Activated CD4-positive, alpha-beta memory T cell treated with anti-CD3 and anti-CD28 coated beads, Interleukin-2, amount 10 ng/mL, durations not matched to agents 7 days and 5 days (primary cell): Measurements from ENCODE around the gene STX8. TPM values are rescaled to one million over a fixed set of nuclear protein-coding genes. Genes with fewer than 3 reads are reported as not detected.
A peak's percentile ranks its signal among the peaks of the same experiment; 100 is the strongest.
"Not testable (repeated sequence)": the region's sequence is repeated elsewhere in the genome, so short reads cannot be mapped to it uniquely, and the experiment has no call there.

Experiments
- CTCF ChIA-PET: fragments of 350-600 bp; sonication (Branson Sonifier 250); formaldehyde crosslinking; loops from one replicate; lab custom pipeline; 2021; ENCODE audit warnings: antibody characterized with exemption, inconsistent platforms; lab: Charles Lee
- POLR2A ChIA-PET: fragments of 350-600 bp; sonication (Branson Sonifier 250); formaldehyde crosslinking; loops from one replicate; lab custom pipeline; 2021; ENCODE audit warnings: antibody characterized with exemption; lab: Charles Lee
- DNase-seq: peaks from one replicate; pipeline ENCODE4 v3.0.0-alpha.2; 2020
- H3K27ac Mint-ChIP-seq: one replicate; pipeline ENCODE4 v1.8.0; 2021; ENCODE audit warnings: mild to moderate bottlenecking, mixed read lengths
- H3K27me3 Mint-ChIP-seq: one replicate; pipeline ENCODE4 v1.8.0; 2021; ENCODE audit warnings: mixed read lengths
- H3K36me3 Mint-ChIP-seq: one replicate; pipeline ENCODE4 v1.8.0; 2021; ENCODE audit warnings: low read depth, mixed read lengths
- H3K4me1 Mint-ChIP-seq: one replicate; pipeline ENCODE4 v1.8.0; 2021; ENCODE audit warnings: mixed read lengths
- H3K4me3 Mint-ChIP-seq: one replicate; pipeline ENCODE4 v1.8.0; 2021; ENCODE audit warnings: mild to moderate bottlenecking, mixed read lengths
- H3K9me3 Mint-ChIP-seq: one replicate; pipeline ENCODE4 v1.8.0; 2021; ENCODE audit warnings: mixed read lengths
- total RNA-seq, 2 experiments: library from RNA; stranded (reverse); gene quantifications; one replicate each; pipeline ENCODE4 v1.2.3, GENCODE V29; 2021

The STX8 gene
- total RNA-seq, 2 experiments from 2014 or later: 76.6 to 76.7 TPM

DNA sequence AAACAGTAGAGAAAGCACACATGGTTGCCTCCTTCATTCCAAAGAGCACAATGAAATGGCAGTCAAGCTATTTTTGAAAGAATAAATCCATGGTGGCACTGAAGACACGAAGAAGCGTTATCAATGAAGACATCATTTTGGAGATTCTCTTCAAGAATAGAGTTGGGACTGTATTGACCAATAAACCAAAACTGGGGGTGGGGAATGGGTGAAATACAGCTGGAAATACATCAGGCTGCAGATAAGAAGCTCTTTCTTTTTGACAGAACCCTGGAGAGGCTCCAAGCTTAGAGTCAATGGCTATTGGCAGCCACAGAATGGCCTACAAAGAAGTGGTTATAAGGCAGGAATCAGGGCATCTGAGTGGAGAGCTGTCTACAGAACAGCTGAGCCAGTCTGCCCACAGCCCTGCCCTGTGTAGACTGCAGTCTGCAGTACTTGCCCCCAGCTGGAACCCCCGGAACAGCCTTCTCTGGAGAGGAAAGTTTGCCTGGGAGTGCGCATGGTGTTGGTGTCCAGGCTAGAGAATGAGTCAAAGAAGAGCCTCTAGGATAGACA, 100.4 kb downstream of the STX8 start:
- CTCF ChIA-PET: no interaction called here
- Mint-ChIP-seq H3K4me1 (peaks cover 15% of the 10 kb centered on the region), H3K4me3 (no peak overlapping the region), H3K27me3 (no peaks in the 10 kb centered on the region), H3K36me3 (peaks cover 9% of the 10 kb centered on the region), H3K27ac (no peak overlapping the region), H3K9me3 (no peaks in the 10 kb centered on the region)
- DNase-seq: no peak
- POLR2A ChIA-PET: no interaction called here

DNA sequence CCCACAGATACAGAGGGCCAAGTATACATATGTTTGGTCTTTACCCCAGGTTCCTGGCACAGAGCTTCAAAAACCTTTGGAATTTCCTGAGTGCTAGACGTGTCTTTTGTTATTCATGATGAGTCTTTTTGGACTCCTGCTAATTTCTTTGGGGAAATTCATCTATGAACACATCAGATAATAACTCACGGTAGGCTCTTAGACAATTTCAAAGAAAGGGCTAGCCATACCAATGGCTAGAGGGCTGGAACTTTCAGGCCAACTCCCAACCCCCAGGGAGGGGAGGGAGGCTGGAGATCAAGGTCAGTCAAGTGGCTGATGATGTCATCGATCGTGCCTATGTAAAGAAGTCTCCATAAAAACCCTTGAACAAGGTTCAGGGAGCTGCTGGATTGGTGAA, 101.9 kb downstream of the STX8 start:
- Mint-ChIP-seq H3K27ac (no peak overlapping the region), H3K9me3 (no peaks in the 10 kb centered on the region), H3K4me1 (peaks cover 29% of the 10 kb centered on the region), H3K4me3 (no peak overlapping the region), H3K36me3 (peaks cover 15% of the 10 kb centered on the region), H3K27me3 (no peaks in the 10 kb centered on the region)
- CTCF ChIA-PET: no interaction called here
- no peak for DNase-seq
- POLR2A ChIA-PET: no interaction called here

DNA sequence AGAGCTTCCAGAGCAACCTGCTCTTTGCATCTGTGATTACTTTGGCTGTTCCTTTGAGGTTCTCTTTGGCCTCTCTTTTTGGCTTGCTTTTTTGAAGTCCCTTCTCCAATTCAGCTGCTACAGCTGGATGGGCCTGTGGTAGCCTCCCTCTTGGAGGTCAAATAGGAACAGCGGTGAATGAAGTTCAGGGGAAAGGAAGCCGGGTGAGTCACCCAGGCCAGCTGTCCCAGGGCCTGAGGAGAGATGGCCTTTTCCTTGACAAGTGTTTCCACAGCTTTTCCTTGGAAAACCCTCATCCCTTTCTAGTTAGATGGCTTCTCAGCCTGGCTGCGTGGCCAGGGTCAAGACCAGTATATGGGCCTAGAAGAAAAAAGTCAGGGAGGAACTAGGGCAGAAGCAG, 103.1 kb downstream of the STX8 start:
- Mint-ChIP-seq H3K27me3 (no peaks in the 10 kb centered on the region), H3K4me3 (no peak overlapping the region), H3K27ac (peak overlapping the region; percentile 31), H3K4me1 (peaks cover 30% of the 10 kb centered on the region), H3K36me3 (peaks cover 15% of the 10 kb centered on the region), H3K9me3 (no peaks in the 10 kb centered on the region)
- ChIA-PET CTCF (interaction anchor here (1.1 kb wide), 1 partner anchor 12 kb away, joined by 4 read pairs; no protein-coding TSS in a partner anchor), POLR2A (no interaction called here)
- no peak for DNase-seq

DNA sequence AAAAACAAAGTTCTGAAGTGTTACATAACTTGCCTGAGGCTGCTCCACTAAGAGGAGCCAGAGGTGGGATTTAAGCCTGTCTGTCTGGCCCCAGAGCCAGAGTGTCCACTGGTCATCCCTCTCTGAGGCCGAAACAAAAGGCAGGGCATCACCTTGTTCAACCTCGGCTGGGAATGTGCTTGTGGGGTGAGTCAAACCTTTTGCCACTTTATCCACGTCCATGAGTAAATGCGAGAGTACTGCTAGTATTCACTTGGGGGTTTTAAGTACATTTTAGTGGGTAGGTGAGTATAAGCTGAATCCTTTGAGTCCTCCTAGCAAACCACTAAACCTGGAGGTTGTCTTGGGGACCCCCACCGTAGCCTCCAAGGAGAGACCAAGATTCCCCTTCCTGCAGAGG, 103.5 kb downstream of the STX8 start:
- no peaks in the 10 kb centered on the region for H3K9me3 Mint-ChIP-seq
- ChIA-PET POLR2A (no interaction called here), CTCF (interaction anchor here (1.1 kb wide), 1 partner anchor 11 kb away, joined by 4 read pairs; no protein-coding TSS in a partner anchor)
- DNase-seq: no peak
- peaks cover 15% of the 10 kb centered on the region for H3K36me3 Mint-ChIP-seq
- H3K4me1 Mint-ChIP-seq: peaks cover 30% of the 10 kb centered on the region
- H3K27me3 Mint-ChIP-seq: no peaks in the 10 kb centered on the region
- H3K27ac Mint-ChIP-seq: no peak overlapping the region
- H3K4me3 Mint-ChIP-seq: no peak overlapping the region

DNA sequence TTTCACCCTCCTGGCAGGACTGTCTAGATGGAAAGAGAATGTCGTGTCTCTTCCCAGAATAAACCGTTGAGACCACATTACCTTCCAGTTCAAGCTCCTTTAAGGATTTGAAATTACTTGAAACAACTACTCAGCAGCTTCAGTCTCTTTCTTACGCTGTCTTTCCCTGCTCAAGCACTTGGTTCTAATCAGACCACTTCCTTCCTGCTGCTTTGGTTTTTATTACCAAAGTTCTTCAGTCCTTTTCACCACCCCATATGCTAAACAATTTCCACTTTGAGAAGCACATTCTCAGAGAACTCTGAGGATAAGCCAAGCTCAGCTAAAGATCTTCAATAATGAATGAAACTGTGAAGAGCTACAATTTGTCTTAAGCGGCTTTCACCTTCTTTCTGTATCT, 105.4 kb downstream of the STX8 start:
- DNase-seq: peak; percentile 20

DNA sequence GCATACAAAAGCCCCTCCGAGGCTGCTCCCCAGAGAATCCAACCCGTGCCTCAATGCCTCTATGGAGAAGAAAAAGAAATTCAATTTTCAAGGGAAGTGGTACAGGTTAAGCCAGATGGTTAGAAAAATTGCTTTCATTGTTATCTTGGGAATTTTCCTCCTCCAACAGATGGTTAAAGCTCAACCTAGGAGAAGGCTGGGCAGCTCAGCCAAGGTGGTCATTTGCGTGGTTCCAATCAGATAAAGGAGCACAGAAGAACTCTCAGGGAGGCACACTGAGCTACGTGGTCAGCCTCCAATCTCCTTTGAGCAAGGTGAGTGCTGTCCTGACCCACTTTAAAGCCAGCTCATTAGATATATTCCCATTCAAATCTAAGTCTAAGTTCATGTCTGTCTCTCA, 106.7 kb downstream of the STX8 start:
- no peak overlapping the region for H3K27ac Mint-ChIP-seq
- ChIA-PET POLR2A (interaction anchor here (1.1 to 2.0 kb wide), 2 partner anchors 10 to 36 kb away, joined by 3 to 9 read pairs; no protein-coding TSS in a partner anchor), CTCF (interaction anchor here (1.0 kb wide), 1 partner anchor 36 kb away, joined by 3 read pairs; no protein-coding TSS in a partner anchor)
- peaks cover 38% of the 10 kb centered on the region for H3K4me1 Mint-ChIP-seq
- no peaks in the 10 kb centered on the region for H3K27me3 Mint-ChIP-seq
- H3K36me3 Mint-ChIP-seq: peaks cover 13% of the 10 kb centered on the region
- no peak for DNase-seq
- H3K9me3 Mint-ChIP-seq: no peaks in the 10 kb centered on the region
- H3K4me3 Mint-ChIP-seq: no peak overlapping the region

More for the DNA sequence above, 105.4 kb downstream of the STX8 start:
- ChIA-PET CTCF (interaction anchor here (0.7 to 1.3 kb wide), 5 partner anchors 19 to 275 kb away, joined by 3 to 8 read pairs (median 4); partner anchors contain the start of genes CFAP52 and STX8), POLR2A (interaction anchor here (0.7 to 2.0 kb wide), 7 partner anchors 10 to 247 kb away, joined by 3 to 9 read pairs (median 3); no protein-coding TSS in a partner anchor)
- H3K27me3 Mint-ChIP-seq: no peaks in the 10 kb centered on the region
- peaks cover 30% of the 10 kb centered on the region for H3K4me1 Mint-ChIP-seq
- no peaks in the 10 kb centered on the region for H3K9me3 Mint-ChIP-seq
- peaks cover 15% of the 10 kb centered on the region for H3K36me3 Mint-ChIP-seq
- peak overlapping the region; percentile 92 for H3K27ac Mint-ChIP-seq
- peak overlapping the region; percentile 42 for H3K4me3 Mint-ChIP-seq

DNA sequence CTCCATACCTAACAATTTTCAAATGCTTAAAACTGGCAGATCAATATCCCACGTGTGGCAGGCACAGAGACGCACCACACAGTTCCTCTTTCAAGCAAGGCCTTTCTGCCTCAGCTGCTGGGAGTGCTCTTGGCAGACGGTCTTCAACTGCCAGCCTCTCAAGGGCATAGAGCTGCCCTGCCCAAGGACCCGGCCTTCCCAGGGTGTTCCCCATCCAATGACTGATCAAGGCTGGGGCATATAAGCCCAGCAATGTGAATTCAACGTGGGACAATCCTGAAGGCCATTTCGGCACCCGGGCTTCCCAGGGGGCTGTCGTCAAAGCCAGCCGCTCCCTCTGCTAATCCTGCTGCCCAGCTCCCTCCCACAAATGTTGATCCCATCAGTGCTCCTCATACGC, 107.1 kb downstream of the STX8 start:
- peaks cover 38% of the 10 kb centered on the region for H3K4me1 Mint-ChIP-seq
- no peaks in the 10 kb centered on the region for H3K27me3 Mint-ChIP-seq
- no peak overlapping the region for H3K4me3 Mint-ChIP-seq
- H3K27ac Mint-ChIP-seq: no peak overlapping the region
- no peak for DNase-seq
- CTCF ChIA-PET: no interaction called here
- no peaks in the 10 kb centered on the region for H3K9me3 Mint-ChIP-seq
- peaks cover 10% of the 10 kb centered on the region for H3K36me3 Mint-ChIP-seq
- POLR2A ChIA-PET: interaction anchor here (1.1 kb wide), 1 partner anchor 10 kb away, joined by 3 read pairs; no protein-coding TSS in a partner anchor

DNA sequence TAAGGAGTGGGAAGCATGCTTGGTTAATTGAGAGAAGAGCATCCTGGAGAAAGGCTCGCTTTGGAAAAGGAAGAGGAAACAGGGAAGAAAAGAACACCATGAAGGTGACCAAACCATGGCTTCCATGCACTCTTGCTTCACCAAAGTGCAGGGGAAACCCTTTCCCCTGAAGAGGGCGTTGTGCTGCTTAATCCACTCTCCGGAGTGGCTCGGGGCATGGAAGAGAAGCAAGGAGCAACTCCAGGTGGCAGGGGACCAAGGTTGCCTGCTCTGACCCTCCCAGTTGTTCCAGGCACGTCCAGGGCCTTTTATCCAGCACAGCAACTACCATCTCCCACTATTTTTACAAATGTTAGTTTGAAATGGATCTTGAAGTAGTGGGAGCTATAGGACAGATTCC, 108.1 kb downstream of the STX8 start:
- H3K27ac Mint-ChIP-seq: no peak overlapping the region
- POLR2A ChIA-PET: no interaction called here
- peaks cover 10% of the 10 kb centered on the region for H3K36me3 Mint-ChIP-seq
- peaks cover 38% of the 10 kb centered on the region for H3K4me1 Mint-ChIP-seq
- no peak overlapping the region for H3K4me3 Mint-ChIP-seq
- CTCF ChIA-PET: no interaction called here
- no peaks in the 10 kb centered on the region for H3K27me3 Mint-ChIP-seq
- DNase-seq: no peak
- H3K9me3 Mint-ChIP-seq: no peaks in the 10 kb centered on the region

DNA sequence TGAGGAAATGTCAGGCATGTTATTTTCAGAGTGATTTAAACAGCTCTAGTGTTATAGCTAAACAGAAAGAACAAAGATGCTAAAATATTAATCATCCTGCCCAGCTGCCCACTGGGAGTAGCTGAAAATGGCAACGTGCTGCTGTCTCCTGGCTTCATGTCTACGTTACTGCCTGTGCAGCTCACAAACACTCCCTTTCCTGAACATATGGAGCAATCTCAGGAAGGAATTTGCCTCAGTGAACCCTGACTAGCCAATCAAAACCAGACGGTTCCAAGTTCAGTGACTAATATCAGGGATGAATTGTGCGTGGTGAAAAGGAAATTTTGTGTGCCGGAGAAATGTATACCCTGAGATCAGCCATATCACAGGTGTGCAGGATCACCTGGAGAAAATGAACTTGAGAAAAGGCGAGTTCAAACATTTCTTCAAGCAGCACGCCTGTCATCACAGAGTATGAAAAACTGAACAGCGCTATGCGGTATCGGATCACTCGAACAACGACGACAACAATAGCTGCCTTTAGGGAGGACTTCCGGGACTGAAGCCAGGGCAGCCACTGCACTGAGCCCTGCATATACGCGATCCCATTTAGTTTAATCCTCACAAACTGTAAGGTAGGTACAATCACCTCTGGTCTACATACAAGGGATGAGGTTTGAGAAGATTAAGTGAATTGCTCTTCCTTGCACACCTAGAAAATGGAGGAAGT, 110.3 kb downstream of the STX8 start:
- POLR2A ChIA-PET: no interaction called here
- no peak overlapping the region for H3K4me3 Mint-ChIP-seq
- CTCF ChIA-PET: no interaction called here
- no peaks in the 10 kb centered on the region for H3K27me3 Mint-ChIP-seq
- peaks cover 25% of the 10 kb centered on the region for H3K4me1 Mint-ChIP-seq
- no peak for DNase-seq
- H3K9me3 Mint-ChIP-seq: no peaks in the 10 kb centered on the region
- peaks cover 7% of the 10 kb centered on the region for H3K36me3 Mint-ChIP-seq
- no peak overlapping the region for H3K27ac Mint-ChIP-seq

DNA sequence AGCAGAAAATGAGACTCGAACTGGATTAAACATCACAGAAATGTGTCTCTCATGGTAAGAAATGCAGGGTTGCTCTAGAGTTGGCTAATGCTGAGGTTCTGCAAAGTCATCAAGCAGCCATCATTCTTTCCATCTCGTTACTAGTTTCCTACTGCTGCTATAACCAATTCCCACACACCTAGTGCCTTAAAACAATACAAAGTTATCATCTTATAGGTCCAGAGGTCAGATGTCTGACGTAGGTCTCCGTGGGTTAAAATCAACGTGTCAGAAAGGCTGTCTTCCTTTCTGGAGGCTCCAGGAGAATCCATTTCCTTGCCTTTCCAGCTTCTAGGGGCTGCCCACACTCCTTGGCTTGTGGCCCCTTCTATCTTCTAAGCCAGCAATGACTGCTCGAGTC, 118.6 kb downstream of the STX8 start:
- no peak for DNase-seq
- H3K36me3 Mint-ChIP-seq: no peaks in the 10 kb centered on the region
- H3K9me3 Mint-ChIP-seq: no peaks in the 10 kb centered on the region
- ChIA-PET CTCF (no interaction called here), POLR2A (no interaction called here)
- no peaks in the 10 kb centered on the region for H3K4me1 Mint-ChIP-seq
- no peak overlapping the region for H3K4me3 Mint-ChIP-seq
- H3K27ac Mint-ChIP-seq: no peak overlapping the region
- no peaks in the 10 kb centered on the region for H3K27me3 Mint-ChIP-seq

DNA sequence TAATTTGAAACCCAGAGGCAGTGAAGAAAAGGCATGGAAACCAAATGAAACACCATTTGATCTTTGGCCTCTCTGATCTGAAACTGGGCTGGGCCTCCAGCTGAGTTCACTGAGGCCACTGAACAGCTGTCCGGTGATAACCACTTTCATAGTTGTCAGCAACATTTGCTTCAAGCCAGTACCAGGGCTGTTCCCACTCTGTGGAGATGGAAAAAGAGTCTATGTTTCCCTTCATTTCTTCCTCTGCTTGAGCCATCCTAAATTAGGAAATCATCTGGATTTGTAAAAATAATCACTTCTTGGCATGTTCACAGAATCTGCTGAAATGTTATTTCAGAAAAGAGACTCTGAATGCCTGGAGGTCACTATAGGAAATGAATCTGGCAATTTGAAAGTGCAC, 119.3 kb downstream of the STX8 start:
- Mint-ChIP-seq H3K9me3 (no peaks in the 10 kb centered on the region), H3K36me3 (no peaks in the 10 kb centered on the region), H3K4me1 (no peaks in the 10 kb centered on the region), H3K27ac (no peak overlapping the region), H3K4me3 (no peak overlapping the region), H3K27me3 (no peaks in the 10 kb centered on the region)
- DNase-seq: no peak
- POLR2A ChIA-PET: no interaction called here
- CTCF ChIA-PET: no interaction called here

DNA sequence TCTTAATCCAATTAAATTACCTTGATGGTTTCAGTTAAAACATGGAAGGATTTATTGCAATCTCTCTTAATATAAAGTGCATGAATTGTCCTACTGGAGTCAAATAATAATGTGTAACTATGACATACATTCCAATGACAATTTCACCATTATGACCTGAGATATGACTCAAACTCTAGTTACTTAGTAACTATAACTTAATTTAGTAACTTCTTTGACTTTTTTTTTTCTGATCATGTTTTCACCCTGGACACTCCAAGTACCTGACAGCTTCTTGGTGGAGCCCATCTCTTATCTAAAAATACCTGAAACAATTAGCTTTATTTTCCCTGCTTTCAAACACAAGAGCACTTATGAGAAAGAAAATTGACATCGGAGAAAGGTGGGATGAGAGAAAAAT, 123.7 kb downstream of the STX8 start:
- H3K36me3 Mint-ChIP-seq: no peaks in the 10 kb centered on the region
- H3K9me3 Mint-ChIP-seq: no peaks in the 10 kb centered on the region
- H3K27me3 Mint-ChIP-seq: no peaks in the 10 kb centered on the region
- H3K27ac Mint-ChIP-seq: no peak overlapping the region
- no peak overlapping the region for H3K4me3 Mint-ChIP-seq
- CTCF ChIA-PET: interaction anchor here (0.6 to 1.0 kb wide), 2 partner anchors 53 to 70 kb away, joined by 3 to 4 read pairs; no protein-coding TSS in a partner anchor
- POLR2A ChIA-PET: no interaction called here
- no peak for DNase-seq
- no peaks in the 10 kb centered on the region for H3K4me1 Mint-ChIP-seq

DNA sequence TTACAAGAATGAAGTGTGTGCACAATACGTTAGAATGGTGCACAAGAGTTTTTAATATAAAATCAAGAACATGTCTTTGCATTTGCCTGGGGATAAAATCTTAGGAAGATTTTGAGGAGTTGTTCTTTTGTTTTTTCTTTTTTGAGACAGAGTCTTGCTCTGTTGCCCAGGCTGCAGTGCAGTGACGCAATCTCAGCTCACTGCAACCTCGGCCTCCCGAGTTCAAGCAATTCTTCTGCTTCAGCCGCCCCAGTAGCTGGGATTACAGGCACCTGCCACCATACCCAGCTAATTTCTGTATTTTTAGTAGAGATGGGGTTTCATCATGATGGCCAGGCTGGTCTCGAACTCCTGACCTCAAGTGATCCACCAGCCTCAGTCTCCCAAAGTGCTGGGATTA, 128.3 kb downstream of the STX8 start:
- H3K9me3 Mint-ChIP-seq, H3K4me1 Mint-ChIP-seq, CTCF ChIA-PET, H3K36me3 Mint-ChIP-seq, H3K27me3 Mint-ChIP-seq, POLR2A ChIA-PET, H3K27ac Mint-ChIP-seq, H3K4me3 Mint-ChIP-seq, DNase-seq: not testable (repeated sequence)
